Hematopoietic multipotent progenitor cell treated with erythropoietin and hydrocortisone succinate and interleukin-3 and kit ligand, for 6 days (in vitro differentiated cells): ENCODE data around the gene ZSWIM6.
A peak's percentile ranks its signal among the peaks of the same experiment; 100 is the strongest.

ENCODE experiments used
- DNase-seq: peaks from one replicate; pipeline ENCODE4 v3.0.0-alpha.2; 2015

ZSWIM6 gene

DNA sequence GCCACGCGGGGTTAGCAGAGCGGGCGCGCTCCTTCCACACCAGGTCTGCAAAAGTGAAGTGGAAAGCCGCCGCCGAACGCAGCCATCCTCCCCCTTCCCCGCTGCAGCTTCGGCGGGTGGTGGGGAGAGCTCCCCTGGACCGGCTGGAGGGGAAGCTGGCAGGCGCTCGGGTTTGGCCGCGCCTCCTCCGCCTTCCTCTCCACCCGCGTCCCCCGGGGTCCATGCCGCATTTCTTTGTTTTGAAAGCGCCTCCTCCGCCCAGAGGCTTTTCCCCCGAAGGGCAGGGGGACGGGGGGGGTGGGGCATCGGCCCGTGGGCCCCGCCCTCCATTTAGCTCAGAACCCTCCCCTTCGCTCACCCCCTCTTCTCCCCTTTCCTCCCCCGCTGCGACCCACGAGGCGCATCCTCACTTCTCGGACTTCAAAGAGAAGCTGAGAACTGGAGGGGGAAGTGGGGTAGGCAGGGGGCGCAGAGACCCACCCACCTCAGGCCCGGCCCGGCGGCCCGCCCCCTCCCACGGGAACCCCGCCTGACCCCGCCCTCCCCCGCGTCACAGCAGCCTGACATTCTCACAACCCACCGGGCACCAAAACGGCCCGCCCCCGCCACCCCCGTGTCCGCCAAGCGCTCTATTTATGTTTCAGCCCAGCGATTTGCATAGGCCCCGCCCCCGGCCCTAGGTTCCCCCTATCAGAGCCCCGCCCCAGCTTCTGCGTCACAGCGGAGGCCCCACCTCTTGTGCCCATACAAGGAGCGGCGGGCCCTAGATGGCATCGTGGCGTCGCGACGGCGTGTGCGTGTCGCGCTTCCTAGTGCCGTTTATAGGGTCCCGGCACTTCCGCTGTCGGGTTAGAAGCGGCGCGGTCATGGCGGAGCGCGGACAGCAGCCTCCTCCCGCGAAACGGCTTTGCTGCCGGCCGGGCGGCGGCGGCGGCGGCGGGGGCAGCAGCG is at the start of gene ZSWIM6:
Gene ZSWIM6, plus strand, starts transcription at position 852 of the 951 bp plus-strand sequence. Its CDS starts 15 bp downstream, at position 867.
- DNase-seq: peak; percentile 99

DNA sequence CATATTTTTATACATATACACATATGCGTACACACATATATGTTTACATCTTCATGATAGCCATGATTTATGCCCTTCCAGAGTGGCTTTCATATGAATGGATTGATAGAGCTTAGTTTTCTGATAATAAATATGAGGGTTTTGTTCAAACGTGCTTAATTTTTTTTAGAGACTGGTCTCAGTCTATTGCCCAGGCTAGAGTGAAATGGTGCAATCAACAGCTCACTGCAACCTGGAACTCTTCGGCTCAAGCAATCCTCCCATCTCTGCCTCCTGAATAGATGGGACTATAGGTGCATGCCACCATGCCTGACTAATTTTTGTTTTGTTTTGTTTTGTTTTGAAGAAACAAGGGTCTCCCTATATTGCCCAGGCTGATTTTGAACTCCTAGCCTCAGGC is 48.6 kb upstream of the ZSWIM6 start:
- DNase-seq: no peak

DNA sequence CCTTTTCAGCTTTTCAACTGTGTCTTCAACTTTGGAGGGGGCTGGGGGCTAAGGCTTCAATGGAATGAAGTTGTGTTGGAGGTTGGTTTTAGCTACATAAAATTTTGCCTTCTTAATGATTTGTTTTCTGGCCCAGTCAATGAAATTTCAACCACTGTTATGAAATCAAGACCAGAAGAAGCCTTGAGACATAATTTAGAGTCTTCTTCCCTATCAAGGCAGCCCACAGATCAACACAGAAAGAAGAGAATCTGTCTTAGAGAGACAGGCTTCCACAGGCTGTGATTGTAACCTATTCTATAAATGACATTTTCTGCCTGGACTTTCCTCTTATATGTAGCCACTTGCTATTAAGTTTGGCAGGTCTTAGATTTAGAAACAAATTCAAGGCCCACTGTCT is 46.5 kb upstream of the ZSWIM6 start:
- DNase-seq: no peak

DNA sequence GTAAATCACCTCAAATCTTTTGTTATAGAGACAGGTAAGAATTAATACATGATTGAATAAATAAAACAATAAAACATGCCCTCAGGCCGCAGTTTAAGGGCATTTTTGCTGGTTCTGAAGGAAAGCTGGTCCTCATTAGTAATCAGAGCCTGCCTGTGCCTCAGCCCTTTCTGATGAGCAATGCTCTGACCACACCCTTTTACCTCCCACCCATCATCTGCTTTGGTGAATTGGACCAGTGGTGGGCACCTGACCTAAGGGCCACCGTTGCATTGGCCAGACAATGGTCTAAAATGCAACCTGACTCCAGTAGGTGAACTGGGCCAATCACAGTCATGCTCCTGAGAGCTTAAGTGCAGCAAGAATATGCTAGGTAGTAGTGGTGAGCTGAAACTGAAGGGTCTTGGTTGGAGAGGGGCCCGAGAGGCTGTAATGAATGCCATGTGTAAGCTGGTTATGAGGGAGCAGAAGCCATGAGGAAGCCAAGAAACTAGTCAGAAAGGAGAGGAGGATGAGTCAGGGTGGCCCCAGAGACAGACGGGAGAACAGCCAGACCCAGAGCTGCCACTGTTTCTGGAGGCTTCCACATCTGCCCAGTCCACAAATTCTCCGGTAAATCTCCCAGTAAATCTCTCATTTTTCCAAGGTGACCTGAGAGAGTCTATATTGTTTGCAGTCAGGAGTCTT is 45.5 kb upstream of the ZSWIM6 start:
- DNase-seq: no peak

DNA sequence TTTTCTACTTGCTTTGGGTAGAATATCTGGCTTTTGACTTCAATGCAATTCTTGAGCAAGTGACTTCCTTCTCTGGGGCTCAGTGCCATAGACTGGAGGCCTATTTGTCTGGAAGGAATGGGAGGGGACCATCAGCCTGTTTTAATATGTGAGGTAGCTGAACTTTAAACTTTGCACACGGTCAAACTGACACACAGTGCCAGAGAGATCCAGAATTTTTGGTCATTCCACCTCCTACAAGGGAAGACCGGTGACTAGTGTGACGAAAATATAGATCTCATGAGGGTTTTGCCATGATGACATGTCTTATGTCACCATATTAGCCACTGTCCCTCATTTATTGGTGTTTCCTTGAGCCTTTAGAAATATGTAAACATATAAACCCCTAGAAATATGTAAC is 44.6 kb upstream of the ZSWIM6 start:
- no peak for DNase-seq

DNA sequence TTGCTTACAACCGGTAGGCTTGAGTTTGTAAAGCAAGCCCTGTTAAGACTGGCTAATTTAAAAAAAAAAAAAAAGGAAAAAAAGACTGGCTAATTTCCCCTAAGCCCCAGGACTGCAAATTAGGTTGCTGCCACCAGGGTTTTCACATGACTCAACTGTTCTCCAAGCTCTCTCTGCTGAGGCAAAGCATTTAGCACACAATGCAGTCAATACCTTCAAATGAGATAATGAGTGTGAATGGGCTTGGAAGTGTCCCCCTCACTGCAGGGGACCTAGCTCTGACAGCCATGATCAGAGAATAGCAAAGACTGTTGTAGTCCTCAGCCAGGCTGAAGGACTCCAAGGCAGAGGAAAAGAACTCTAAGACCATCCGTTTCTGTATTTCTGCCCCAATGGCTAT is 42.8 kb upstream of the ZSWIM6 start:
- no peak for DNase-seq

DNA sequence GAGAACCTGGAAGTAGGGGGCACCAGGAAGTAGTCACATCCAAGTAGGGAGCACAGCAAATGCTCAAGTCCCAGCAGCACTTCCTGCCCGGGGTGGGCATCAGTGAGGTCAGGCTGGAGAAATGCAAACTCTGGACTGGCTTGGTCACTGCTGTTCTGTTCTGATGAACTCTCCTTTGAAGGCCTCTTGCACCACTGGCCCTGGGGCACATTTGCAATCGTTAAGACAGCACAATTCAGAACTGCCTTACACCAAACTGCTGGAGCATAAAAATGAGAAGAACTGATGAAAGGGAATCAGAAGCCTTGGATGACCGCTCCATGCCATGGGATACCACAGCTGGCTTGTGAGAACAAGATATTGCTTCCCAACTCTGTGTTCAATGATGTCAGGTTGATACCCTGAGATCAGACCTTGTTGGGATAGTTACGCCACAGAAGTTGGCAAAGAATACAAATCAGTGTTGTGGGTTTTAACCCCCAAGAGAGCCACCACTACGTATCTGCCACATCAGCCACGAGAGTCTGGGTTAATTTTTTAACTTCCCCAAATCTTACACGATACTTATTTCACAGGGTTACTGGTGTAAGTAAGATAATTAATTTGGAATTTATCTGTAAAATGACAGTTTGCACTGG is 42.3 kb upstream of the ZSWIM6 start:
- DNase-seq: peak; percentile 54

DNA sequence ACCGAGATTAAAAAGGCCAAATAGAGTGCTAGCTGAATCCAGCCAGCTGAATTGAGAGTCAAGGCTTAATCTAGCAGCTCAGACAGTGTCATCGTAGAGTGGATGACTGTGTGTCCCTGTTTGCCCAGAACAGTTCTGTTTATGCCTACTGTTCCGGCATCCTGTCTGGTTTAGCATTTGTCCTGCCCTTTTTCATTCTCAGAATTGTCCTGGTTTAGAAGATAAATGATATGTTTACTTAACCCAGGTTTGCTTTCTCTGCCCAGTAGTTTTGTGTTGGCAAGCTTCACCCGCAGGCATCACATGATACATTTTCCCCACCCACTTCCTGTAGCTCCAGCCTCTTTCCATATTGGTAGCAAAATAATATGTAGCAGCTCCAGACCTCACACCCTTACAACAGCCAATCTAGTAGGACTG is 41.3 kb upstream of the ZSWIM6 start:
- no peak for DNase-seq

DNA sequence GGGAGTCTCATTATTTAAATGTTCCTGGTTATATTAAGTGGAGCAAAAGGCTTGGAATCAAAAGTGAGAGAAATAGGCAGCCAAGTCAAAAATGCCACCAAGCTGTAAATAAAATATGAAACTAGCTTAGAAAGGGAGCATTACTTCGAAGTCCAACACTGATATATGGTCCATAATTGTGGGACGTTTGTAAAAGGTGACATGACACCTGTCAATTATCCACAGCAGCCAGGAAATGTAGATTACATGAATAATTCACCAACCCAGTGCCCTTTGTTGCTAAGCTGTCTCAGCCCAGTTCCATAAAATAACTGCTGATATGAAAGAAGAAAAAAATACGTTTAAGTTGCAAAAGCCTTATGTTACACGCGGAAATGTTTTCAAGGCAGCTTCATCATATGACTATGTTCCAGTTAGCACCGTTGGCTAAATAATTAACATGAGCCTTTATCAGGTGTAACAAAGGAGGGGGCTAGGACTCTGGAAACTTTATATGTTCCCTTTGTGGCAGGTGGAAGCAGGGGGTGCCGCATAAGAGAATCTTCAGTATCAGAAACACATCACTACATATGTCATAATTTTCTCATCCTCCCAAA is 39.9 kb upstream of the ZSWIM6 start:
- DNase-seq: no peak

DNA sequence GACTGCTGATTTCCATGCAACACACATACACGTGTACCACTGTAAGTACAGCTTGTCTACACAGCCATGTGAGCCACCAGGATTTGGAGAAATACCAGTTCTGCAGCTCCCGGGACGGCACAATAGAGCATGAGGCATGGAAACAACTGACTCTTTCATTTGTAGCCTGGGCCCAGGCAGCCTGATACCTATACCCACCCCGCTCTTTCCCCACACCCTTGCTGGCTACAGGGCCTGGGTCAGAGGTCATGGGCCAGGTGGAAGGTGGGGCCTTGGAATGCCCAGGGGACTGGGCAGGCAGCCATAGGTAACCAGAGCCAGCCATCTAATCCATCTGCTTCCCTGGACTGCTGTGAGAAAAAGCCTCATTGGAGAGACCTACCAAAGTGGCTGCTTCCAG is 39.0 kb upstream of the ZSWIM6 start:
- no peak for DNase-seq

DNA sequence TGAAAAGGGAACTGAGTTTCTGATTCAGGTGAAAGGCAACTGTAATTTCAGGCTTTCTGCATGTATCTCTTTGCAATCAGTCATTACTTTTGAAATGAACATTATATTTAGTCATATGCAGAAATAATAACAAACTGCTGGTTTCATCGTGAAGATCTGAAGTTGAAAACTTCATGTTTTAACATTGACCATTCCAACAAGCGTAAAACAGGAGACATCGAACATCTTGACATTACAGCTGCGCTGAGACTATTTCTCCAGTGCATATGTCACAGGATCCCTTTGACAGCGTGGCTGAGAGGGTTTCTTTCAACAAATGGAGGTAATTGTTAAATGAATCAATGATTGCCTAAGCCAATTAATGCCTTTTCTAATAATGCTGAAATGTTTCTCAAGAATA is 38.2 kb upstream of the ZSWIM6 start:
- no peak for DNase-seq

DNA sequence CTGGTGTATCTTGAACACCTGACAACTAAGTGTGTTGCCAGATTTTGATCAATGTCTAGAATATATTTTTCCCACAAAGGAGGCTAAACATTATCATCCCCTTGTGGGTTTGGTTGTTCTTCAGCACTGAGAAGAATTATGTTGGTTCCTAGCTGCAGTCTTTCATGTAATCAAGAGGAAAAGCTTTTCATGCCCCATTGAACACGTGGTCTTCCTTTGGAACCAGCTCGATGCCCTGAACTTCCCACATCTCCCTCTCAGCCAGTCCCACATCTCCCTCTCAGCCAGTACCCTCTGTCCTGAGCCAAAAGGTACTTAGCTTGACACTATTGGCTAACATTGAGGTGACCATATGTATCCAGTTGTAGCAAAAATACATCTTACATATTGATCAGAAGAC is 36.7 kb upstream of the ZSWIM6 start:
- DNase-seq: no peak

DNA sequence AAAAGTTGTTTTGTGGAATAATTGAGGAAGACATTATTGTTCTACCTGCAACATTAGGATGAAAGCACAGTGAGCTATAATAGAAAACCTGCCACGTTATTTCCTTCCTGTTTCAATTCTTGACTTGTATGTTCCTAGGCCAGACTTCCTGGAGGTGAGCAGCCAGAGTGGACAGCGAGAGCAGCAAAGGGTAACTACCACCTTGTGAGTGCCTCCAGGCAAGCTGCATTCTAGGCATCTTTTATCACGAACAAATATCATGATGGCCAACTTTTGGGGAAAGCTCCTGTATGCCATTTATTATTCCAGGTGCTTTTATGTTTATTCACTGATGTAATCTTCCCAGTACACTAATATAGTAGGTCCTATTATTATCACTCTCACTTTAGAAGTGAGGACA is 34.0 kb upstream of the ZSWIM6 start:
- DNase-seq: no peak

DNA sequence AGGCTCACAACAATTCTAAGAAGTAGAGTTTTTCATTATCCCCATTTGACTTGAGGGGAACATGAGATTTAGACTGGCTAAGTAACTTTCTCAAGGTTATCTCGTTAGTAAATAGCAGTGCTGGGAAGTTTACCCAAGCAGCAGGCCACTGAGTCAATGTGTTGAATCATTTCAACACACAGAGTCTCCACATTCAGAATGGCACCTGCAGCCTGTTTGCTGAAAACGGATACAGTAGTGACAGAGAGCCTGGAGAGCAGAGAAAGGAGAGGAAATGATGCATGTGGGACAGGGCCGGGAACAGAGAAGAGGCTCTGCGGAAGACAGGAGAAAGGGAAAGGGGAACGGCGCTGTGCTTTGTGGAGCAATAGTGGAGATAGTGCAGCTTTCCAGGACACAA is 33.5 kb upstream of the ZSWIM6 start:
- DNase-seq: no peak

DNA sequence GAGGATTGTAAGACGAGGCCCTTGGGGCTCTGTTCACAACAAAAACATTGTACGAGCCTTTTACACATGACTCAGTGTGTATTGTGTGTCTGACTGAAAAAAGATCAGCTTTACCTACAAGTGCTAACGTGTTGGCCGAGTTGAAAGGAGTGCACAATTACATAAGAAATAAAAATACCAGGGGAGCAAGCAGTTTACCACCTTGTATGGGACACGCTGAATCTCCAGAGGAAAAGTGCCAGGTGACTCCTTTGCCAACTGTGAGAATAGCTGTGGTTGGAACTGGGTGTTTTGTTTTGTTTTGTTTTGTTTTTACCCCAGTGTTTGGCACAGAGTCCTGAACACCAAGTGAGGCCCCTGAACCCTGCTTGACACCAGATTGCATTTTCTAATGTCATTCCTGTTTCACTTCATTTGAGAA is 32.8 kb upstream of the ZSWIM6 start:
- no peak for DNase-seq

DNA sequence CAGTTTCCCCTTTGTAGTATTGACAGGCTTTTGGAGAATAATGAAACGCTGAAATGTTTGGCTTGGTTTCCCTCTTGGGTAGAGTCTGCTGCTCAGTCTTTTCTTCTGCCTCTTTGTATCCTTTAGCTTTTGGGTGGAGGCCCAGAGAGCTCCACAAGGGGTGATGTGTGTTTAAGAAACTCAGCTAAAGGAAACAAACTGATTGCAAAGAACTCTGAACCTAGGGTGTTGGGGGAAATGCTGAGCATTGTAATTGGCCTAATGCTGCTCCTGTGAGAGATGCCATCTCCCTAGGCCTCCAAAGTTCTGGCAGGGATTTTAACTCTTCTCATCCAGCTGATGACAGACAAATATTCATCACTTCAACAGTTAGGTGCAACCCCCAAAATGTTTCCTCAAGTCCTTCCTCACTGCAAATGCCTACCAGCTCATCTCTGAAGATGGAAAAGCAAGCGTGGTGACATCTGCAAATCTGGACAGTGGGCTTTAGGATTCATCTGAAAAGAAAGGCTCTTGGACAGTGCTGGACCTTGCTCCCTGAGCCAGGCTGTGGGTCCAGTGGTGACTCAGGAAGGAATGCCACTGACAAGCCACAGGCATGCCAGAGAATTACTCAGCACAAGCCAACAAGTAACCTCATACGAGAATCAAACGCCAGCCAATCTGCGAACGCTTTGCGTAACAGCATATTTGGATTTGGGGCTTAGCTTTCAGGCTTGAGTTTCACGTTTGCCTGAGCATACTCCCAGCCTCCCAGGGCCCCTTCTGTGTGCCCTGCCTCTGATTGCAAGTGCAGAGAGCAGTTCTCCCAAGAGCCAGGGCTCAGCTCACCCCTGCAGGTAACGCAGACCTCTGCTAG is 30.5 kb upstream of the ZSWIM6 start:
- DNase-seq: no peak

DNA sequence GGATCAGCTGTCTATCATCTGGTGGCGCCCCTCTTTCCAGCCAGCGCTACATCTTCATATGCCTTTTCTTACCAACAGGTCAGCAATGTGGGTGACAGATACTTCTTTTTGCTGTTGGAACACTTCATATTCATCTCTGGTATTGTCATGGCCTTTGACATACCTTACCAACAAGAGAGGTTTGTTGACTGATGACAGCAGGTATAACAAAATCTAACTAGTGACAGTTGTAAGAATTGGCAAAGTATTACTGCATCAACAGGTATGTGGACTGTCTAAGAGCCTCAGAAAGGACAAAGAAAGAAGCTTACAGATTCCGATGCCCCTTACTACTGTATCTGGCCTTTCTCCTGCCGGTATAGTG is 29.9 kb upstream of the ZSWIM6 start:
- no peak for DNase-seq

DNA sequence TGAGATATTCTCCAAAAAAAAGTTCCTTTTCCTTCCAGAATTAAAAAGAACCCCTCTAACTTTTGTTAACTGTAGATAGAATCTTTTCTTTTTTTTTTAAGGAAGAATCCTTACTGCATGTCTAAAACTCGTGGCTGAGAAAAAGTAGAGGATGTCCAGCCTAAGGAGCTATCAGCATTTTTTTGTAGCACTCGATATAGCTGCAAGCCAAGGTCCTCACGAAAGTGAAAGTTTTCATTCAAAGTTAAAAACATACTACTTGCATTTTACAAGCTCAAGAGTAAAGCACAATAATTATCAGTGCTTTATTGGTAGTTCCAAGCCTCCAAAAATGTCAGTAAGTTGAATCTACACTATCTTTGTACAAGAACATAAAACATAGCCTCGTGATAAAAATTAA is 28.7 kb upstream of the ZSWIM6 start:
- no peak for DNase-seq

DNA sequence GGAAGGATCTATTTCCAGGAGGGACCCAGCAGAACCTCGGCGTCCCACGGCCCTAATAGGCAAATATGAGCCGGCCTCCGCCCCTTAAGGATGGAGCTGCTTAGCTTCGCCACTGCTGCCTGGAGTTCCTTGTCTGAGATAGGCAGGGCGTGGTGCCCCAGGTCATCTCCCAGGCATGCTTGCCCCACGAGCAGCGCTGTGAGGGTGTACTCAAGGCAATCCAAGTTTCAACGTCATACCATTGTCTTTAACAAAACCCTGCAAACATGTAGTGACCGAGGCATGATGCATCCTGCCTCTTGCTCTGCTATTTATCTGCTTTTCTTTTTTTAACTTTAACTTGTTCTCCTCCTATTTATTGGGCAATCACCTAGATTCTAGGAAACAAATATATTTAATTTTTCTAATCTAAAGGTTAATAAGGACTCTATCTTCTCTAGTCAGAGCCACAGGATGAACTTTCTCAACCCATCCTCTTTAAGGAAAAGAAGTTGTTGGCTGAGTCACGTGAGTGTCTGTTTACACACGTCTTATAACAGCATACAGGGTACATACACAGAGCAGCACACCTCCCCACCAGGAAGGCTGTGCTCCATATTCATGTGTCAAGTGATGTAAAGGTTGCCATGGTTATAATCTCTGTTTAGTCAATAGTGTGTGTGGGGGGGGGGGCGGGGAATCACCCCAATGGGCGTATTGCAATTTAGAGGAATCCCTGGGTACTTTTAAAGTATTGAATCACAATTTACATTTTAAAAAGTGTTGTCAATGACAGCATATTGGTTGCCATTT is 27.3 kb upstream of the ZSWIM6 start:
- no peak for DNase-seq

DNA sequence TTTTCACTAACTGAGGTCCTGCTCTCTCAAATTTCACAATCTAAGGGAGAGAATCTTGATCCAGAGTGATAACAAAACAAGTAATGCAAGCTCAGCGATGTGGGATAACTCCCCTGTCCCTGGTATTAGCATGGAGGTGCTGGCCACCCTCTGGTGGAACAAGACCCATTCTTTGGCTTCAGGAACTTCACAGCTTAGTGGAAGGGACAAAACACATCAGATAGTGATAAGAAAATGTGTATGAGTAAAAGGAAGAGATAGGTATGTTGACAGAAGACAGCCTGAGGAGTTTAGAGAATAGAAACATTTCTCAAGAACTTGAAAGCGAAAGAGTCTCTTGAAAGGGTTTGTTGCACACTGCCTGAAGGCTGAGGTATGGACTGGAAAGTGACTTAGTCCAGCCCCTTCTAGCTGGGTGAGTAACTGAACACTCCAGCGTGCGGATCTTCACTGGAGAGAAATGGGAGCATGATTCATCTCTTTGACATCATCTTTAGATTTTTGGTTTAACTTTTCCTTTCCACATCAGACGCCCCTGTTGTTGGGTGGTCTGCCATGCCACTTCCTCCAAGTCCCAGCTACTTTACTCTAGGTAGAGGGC is 25.4 kb upstream of the ZSWIM6 start:
- no peak for DNase-seq

DNA sequence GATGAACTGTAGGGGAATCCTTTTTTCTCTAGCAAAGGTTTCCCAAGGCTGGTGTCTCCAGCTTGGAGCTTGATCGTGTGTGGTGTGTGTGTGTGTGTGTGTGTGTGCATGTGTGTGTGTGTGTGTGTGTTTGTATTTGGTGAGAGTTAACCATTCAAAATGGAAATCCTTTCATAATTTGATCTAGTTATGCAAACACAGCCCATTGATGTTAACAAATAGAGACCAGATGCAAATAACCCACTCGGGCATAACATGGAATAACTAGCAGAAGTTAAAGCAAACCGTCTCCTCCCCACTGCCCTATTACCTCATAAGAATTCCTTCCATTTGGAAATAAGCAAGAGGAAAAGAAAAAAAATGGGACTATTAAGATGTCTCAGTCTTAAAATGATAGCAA is 24.9 kb upstream of the ZSWIM6 start:
- no peak for DNase-seq
